Stimulated activated CD8-positive, alpha-beta memory T cell treated with anti-CD3 and anti-CD28 coated beads, Interleukin-15, amount 100 ng/mL, for 24 hours (primary cell): Measurements from ENCODE around the gene MUC2.

ENCODE experiments used
- DNase-seq: peaks from one replicate; pipeline ENCODE4 v3.0.0-alpha.2; 2020; ENCODE audit warnings: low read depth

The MUC2 gene

DNA sequence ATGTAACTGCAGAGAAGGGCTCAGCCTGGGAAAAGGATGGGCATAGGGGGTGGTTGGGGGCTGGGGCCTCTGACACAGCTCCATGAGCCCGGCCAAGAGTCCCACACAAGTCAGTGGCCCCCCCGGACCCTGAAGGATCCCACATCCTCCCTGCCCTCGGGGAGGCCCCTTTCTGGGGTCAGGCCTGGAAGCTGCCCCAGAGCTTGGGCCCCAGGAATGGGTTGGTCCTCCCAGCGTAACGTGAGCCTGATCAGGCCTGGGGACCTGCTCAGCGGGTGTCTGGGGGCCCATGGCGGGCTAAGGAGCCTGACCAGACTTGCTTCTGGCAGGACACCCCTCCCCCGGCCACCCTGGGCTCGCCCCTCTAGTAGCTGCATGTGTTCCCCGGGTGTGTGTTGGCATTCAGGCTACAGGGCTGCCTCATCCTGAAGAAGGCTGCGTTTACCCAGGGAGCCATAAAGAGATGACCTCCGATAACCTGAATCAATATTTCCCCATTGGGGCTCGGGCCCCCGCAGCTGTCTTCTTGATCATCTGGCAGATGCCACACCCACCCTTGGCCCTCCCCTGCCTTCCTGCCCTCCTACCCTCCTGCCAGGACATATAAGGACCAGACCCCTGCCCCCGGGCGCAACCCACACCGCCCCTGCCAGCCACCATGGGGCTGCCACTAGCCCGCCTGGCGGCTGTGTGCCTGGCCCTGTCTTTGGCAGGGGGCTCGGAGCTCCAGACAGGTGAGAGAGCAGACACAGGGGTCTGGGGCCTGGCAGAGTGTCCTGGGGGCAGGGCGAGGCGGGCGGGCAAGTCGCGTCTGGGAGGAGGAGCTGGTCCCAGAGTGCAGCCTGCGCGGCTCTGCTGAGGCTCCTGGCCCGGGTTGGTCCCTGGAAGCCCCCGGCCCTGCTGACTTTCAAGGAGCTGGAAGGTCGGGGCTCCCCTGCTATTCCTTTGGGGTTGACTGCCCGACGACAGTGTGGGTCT is at the start of gene MUC2:
Gene MUC2, plus strand, starts transcription at position 631 of the 978 bp plus-strand sequence.
- no peak for DNase-seq

DNA sequence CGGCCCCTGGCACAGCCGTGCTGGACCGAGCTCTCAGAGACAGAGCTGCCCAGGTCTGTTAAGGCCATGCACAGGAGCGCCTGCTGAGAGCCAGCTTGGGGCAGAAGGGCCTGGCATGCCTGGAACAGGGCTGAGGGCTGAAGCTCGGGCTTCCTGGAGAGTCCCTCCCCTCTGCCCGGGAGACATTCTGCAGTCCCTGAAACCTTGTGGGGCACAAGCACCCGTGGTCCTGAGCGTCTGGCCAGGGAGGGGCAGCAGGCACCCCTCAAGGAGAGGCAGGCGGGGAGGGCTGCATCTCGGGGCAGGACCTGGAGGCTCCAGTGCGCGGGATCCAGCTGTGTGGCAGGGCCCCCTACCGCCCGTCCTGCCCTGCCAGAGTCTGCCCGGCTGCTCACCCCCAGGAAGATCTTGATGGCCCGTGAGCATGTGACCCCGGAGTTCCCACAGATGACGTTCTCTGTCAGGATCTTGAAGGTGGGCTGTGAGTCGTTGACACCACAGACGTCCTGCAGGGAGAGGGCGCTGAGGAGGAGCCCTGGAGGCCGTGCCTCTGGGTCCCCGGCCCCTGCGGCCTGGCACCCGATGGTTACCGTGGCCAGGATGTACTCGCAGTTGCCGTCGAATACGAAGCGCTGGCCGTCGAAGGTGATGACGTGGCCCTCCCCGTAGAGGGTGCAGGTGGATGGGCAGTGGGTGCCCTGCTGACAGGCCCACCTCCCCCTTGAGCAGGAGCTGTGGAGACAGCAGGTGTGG is 49.1 kb upstream of the MUC2 start:
- DNase-seq, result no peak

DNA sequence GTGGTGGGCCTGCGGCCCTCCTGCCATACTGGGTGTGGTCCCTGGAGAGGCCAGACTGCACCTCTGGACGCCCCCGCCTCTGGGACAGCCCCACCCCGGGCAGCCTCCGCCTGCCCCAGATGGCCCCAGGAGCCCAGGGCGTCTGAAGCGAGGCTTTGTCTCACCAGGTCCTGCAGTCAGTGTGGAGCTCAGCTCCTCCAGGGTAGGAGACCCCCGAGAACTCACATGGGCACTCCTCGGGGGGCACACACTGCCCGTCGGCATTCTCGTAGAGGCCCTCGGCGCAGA is 48.6 kb upstream of the MUC2 start:
- no peak for DNase-seq

DNA sequence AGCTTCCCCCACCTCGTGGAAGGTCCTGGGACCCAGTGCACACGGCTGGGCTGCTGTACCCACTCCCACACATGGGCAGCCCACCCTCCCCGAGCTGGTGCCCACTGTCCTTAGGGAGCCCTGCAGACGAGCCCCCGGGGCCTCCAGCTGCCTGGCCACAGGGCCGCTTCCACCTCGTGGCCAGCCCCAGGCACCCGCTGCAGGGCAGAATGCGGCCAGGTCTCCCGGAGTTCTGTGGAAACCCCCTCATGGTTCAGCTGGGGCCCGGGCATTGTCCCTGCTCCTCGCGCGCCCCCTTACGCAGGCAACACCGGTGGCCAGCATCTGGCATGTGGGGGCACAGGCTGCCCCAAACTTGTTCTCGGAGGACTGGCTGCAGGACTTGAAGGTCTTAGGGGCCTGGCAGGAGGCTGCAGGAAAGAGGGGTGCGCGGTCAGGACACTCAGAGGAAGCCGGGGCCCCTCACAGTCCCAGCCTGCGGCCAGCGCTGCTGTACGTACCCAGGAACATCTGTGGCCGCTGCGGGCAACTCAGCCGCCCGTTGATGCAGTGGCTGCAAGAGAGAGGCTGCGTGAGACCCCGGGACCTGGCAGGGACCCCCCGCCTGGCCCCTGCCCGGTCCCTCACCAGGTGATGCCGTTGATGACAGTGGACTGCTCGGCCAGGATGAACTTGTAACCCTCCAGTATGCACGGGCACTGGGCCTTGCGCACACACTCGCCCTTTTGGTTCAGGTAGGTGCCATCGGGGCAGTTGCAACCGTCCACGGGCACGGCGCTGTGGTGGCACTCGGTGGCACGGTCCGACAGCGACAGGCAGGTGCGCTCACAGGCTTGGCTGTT is 47.8 kb upstream of the MUC2 start:
- no peak for DNase-seq

DNA sequence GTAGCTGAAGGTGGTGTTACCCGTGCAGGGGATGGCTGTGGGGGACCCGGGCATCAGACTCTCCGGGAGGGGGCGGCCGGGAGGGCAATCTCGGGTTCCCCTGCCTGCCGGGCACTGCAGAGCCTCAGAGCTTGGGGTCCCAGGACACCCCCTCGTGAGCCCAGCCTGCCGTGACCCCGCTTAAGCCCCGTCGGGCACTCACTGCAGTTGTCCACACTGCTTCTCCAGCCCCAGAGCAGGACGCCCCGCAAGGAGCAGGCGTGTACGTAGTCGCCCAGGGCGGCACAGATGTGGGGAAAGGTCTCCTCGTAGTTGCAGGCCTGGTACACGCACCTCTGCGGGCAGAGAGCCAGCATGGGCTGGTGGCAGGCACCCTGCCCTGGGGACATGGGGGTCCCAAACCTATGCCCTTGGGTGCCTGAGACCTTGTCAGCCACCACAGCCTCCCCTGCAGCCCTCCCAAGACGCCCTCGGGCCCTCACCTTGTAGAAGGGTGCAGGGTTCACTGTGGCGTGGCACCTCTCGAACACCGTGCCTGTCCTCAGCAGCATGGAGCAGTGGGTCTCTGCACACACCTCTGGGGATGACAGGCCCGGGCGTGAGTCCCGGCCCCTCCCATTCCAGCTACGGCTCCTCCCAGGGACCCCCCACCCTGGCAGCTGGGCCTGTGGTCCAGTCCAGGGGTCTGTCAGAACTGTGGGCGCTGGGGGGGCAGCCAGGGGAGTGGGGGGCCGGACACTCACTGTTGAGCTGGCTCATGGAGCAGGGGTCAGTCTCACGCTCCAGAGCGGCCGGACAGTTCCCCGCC is 47.0 kb upstream of the MUC2 start:
- no peak for DNase-seq

DNA sequence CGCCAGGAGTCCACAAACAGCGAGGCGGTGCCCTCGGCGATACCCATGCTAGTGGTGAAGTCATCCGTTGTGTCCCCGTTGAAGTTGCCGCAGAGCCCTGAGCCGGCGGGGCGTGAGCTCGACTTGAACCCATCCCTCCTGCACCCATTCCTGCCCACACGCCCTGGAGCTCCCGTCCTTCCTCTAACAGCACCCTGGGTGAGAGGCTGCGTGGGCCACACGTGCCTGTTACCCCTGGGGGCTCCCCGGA is 46.5 kb upstream of the MUC2 start:
- no peak for DNase-seq

DNA sequence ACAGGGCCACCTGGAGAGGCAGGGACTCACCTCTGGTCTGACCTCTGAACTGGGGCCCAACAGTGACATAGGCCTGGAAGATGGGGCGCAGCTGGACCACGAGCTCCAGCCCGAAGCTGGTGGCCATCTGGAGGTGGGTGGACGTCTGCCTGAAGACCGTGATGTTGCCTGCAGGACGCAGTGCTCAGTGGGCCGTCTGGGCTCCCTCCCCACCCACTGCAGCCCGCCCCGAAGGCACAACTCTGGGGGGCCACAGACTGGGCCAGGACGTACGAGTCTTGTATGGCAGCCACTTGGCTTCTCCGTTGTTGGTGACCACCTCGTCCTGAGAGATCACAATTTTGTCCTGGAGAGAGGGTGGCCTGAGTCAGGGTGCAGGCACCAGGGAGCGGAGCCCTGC is 46.1 kb upstream of the MUC2 start:
- DNase-seq, result no peak

DNA sequence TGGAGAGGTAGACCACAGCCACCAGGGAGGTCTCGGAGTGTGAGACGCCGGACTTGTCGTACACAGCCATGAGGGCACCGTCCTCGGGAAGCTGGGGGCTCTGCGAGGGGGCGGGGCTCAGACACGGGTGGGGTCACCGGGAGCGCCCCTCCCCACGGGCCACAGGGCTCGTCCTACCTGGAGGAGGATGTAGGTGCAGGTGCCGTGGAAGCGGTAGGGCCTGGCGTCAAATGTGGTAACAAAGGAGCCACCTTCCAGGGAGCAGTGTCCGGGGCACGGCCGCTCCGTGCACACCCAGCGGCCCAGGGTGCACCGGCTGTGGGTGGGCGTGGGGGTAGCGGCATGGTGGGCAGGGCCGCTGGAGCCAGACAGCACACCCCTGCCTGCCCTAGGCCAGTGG is 45.6 kb upstream of the MUC2 start:
- no peak for DNase-seq

DNA sequence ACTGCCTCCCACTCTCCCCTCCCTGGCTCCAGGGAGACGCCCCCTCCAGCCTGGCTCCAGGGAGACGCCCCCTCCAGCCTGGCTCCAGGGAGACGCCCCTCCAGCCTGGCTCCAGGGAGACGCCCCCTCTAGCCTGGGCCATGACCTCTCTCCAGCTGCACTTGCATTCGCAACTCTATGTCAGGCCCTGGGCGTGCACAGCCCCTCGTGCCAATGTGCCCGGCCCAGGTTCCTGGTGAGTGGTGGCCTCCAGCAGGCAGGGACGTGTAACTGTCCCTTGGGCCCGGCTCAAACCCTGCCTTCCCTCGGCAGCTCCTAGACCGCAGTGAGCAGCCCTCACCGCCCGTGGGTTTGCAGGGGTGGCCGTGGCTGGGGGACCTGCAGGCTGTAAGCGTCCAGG is 45.0 kb upstream of the MUC2 start:
- no peak for DNase-seq

DNA sequence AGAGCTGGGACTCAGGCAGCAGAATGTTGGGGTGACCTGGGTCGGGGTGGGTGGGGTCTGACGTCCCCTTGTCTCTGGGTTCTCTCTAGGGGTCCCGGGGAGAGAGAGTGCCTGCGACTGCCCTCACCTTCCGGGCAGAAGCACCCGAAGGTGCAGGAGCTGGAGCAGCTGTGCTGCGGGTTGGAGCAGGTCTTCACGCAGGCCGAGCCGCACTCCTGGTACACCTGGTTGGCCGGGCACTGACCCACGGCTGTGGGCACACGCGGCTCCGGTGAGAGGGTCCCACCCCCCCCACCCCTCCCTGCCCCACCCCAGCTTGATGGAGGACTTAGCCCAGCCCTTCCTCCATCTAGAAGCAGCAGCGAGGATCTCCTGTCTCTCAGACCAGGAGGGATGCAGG is 44.6 kb upstream of the MUC2 start:
- DNase-seq, result no peak

DNA sequence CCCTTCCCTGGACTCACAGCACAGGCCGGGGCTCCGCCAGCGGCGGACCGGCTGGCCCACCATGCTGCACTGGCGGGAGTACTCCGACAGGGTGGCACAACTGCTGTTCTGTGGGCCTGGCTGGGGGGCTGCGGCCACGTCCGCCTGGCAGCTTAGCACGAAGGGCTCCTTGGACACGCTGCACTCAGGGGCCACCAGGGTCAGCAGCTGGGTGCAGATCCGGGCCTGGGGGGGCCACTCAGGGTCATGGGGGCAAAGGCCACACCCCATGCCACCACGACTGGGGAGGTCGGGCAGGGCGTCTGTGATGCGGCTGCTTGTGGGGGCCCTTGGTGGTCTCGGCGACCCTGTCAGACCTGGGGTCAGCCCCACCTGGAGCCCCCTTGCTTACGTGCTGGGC is 44.1 kb upstream of the MUC2 start:
- DNase-seq, result no peak

DNA sequence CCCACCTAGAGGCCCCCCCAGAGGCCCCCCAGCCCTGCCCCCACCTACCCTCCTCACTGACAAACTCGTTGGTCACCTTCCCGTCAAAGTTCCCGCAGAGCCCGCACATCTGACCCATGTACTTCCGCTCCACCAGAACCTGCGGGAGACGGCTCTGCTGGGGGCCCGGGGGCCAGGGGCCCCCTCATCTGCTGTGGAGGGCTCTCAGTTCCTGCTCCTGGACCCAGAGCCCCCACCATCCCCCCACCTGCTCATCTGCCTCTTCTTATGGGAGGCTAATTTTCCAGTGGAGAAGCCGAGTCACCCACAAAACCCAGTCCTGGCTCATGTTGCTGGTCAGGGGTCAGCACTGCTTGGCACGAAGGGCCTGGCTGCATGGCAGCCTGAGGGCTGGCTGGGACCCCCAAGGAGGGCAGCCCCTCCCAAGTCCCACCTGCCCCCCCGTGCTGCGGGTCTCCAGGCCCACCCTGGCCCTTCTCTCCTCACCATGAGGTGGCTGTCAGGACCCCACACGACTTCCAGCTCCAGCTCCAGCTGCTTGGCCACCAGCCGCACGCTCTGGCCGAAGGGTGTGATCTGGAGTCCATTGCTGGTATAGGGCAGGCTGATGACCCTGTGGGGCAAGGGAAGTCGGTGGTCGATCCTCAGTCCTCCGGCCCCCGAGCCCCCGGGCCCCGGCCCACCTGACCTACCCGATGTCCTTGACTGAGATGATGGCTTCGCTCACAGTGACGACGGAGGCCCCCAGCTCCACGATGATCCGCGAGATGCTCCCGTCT is 43.4 kb upstream of the MUC2 start:
- DNase-seq, result no peak

DNA sequence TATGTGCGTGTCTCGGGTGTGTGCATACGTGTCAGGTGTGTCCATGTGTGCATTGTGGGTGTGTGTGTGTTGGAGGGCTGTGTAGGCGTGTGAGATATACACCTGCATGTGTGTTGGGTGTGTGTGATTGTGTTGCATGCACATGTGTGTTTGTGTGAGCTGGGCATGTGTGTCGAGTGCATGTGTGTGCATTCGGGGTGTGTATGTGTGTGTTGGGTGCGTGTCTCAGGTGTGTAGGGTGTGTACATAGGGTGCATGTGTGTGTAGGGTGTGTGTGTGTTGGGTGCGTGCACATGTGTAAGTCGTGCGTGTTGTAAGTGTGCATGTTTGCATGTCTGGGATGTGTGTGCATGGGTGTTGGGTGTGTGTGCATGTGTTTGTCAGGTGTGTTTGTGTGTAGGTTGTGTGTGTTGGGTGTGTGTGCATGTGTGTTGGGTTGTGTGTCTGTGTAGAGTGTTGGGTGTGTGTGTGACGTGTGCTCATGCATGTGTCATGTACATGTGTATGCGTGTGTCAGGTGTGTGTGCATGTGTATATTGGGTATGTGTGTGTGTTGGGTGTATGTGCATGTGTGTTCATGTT is 42.3 kb upstream of the MUC2 start:
- no peak for DNase-seq

DNA sequence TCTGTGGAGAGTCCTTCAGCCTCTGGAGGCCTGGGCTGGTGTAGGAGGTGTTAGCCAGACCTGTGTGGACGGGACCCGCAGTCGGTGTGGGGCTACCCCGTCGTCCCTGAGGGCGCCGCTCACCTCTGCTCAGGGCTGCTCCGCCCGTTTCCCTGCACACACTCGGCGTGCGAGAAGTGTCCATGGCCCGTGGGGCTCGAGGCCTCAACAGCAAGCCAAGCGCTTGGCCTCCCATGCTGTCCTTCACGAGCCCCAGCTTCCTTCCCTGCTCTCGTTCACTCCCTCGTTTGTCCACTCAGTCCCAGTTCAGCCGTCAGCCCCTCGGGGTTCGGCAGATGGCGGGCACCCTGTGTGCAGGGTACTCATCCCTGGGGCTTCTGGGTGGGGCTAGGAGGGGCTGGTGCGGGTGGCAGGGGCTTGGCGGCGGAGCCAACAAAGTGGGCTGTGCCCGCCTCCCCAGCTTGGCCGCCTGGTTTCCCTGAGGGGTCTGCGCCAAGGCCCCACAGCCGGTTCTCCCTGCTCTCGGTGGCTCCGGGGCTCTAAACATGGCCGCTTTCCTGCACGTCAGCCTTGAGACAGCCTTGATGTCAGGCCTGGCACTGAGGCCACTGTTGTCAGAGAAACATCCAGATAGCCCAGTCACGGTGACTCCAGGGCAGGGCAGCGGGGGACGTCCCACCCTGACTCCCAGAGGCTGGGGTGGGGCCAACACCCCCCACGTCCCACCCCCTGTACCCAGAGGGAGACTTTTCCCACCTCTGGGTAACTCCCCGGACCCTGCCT is 41.5 kb upstream of the MUC2 start:
- no peak for DNase-seq

DNA sequence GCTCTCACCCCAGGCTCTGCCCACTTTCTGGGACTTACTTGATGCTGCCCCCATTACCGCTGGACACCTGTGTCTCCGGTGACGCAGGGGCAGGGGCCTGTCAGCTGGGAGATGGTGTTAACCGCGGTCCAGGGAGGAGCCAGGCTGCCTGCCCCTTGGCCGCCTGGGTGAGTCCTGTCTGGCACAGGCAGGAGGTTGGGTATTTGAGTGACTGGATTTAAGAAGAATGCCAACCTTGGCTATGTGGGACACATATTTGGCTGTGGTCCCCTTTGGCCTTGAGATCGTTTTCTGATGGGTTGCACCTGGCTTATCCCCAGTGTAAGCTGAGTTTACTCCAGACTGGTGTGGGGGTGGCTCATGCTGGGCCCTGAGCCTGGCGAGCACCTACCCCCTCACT is 40.7 kb upstream of the MUC2 start:
- no peak for DNase-seq

DNA sequence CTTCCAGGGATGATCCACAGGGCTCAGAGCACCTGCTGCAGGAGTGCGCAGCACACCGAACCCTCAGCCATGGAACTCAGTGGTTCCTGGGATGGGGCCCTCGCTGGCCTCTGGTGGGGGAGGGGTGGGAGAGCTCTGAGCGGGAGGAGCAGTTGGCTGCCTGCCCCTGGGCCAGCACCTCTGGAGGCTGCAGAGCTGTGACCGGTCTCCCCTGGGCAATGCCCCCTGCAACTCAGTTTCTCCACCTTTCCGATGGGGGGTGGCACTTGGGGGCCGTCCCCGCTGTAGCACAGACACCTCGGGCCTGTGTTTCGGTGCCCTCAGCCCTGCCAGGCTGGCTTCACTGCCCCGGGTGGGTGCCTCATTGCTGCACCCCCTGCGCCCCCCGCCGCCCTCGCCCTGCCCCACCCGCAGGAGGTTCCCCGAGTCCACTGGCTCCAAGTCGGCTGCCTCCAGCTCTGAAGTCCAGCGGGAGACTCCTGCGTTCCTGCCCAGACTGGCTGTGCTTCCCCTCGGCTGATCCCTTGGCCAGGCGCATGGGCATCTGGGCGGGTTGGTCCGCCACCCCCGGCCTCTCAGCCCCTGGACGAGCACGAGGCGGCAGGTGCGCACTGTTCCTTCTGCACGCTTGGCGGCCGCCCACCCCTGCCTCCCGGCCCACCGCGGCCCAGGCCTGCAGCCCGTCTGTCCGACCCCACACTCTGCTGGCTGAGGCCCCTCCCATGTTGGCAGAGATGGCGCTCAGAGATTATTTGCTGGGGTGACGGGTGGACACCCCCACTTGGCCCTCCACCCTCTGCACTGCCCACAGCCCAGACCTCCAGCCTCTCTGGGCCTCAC is 40.0 kb upstream of the MUC2 start:
- DNase-seq, result no peak

DNA sequence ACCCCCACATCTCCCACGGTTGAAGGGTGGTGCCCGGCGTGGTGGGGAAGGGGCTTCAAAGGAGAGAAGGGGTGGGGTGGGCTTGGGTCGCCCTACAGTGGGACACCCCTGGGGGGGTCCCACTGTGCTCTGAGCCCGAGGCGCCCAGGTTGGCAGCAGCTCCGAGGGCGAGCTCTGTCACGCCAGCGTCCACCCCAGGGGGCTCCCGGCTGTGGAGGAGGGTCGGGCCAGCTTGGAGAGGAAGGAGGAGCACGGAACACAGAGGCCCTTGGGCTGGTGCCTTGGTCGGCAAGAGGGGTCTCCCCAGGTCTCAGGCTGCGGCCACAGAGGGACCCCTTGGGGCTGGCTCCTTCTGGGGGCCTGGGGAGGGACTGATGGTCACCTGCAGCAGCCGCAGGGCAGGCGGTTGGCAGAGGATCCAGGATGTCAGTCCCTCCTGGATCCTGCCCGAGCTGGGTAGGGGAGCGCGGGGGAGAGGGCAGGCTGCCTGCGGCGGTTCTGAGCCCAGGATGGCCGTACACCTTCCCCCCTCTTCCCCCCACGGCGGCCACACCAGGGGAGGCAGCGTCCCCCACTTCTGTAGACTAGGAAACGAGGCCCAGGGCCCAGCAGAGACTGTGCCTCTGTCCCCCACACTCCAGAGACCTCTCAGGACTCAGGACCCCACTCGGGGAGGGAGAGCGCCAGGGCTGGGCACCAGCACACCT is 38.9 kb upstream of the MUC2 start:
- no peak for DNase-seq

DNA sequence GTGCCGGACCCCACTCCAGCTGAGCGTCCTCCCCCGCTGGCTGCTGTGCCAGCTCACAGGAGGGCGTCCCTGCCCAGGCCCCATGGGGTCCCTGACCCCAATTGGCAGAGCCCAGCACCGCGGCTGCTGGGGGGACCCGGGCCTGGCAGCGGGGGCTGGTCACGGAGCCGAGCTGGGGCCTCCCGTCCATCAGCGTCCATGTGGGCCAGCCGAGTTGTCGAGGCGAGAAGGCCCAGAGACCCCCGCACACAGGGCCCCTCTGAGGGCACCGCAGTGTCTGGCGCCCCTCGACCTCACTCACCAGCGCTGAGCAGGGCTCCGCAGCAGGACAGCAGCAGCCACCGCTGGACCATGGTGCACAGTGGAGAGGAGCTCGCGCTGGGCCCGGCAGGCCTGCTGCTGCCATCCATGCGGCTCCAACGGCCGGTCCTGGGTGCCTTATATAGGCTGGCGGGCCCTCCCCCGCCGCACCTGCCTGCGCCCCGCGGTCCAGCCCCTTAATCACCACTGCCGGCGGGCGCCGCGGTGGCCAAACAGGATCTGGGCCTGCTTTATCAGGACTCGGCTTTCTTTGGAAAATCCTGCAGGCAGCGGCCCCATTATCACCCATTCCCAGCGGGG is 38.3 kb upstream of the MUC2 start, which contains the start of gene MUC6:
Gene MUC6, minus strand, starts transcription at position 416 of the 621 bp plus-strand sequence. Its CDS starts 63 bp downstream, at position 353.
- DNase-seq, result no peak
